ENCODE data around the gene NDUFAF8. TPM values are rescaled to one million over a fixed set of nuclear protein-coding genes. Genes with fewer than 3 reads are reported as not detected.

NDUFAF8 gene
- total RNA-seq, 1 experiment from 2014 or later, result 102 TPM

DNA sequence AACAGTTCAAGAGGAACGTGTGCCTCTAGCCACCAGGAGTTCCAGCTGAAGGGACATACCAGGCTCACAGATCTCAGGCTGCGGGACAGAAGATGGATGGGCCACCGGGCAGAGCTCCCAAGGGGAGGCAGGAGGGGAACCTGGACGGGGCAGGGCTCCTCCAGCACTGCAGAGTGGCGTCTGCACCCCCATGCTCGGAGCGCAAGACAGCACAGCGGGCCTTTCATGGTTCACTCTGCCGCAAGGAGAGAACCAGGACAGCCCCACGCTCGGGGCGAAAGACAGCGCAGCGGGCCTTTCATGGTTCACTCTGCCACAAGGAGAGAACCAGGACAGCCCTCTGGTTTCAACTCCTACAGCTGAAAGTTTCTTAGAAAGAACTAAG, 35.3 kb downstream of the NDUFAF8 start:
- ATAC-seq (no peak), DNase-seq (ENCODE audit: low read depth, low spot score) (no peak)
- CTCF ChIA-PET, result no interaction called here
- Histone ChIP-seq H3K9ac (ENCODE audit: low read length) (no peak overlapping the region), H3K9me2 (ENCODE audit: insufficient read depth) (no peaks in the 10 kb centered on the region), H3K27ac (ENCODE audit: low read depth, low read length) (no peak overlapping the region), H4K20me1 (ENCODE audit: insufficient read depth) (no peaks in the 10 kb centered on the region), H3K4me1 (ENCODE audit: control insufficient read depth in 1 of 2, insufficient read depth in 2 of 2, low read length in 2 of 2) (no peaks in the 10 kb centered on the region), H3K27me3 (ENCODE audit: insufficient read depth, low read length) (no peaks in the 10 kb centered on the region), H3K79me2 (ENCODE audit: insufficient read depth, low read length) (peaks cover 14% of the 10 kb centered on the region; the same call in 1 of the 2 replicates), H3K36me3 (ENCODE audit: control insufficient read depth in 1 of 2, insufficient read depth in 2 of 2, low read length in 2 of 2) (peaks cover 36 to 48% of the 10 kb centered on the region in 2 experiments; a peak in 3 of 4 replicates), H3K4me3 (replicated peaks in 1 of 2; ENCODE audit: low read depth in 1 of 2, low read length in 2 of 2) (no peak overlapping the region), H2AFZ (ENCODE audit: low read depth, low read length, poor library complexity, severe bottlenecking) (no peak overlapping the region), H3K9me3 (ENCODE audit: control insufficient read depth in 1 of 2, insufficient read depth in 1 of 2, low read depth in 1 of 2, low read length in 2 of 2) (no peaks in the 10 kb centered on the region), H3K4me2 (ENCODE audit: low read length) (no peak overlapping the region)
- TF ChIP-seq POLR2AphosphoS5 (IDR thresholded peaks at IDR 0.05; ENCODE audit: low read depth, low read length) (no peak), REST (IDR thresholded peaks at IDR 0.05; ENCODE audit: low read depth) (no peak), EZH2phosphoT487 (IDR thresholded peaks at IDR 0.05; ENCODE audit: borderline replicate concordance) (no peak), SP1 (IDR thresholded peaks at IDR 0.05; ENCODE audit: low read depth) (no peak), JUND (IDR thresholded peaks at IDR 0.05) (no peak), YY1 (IDR thresholded peaks at IDR 0.05; ENCODE audit: extremely low read depth, insufficient replicate concordance, low read depth, low read length) (no peak), SIN3A (IDR thresholded peaks at IDR 0.05; ENCODE audit: low read depth) (no peak), CTCF (IDR thresholded peaks at IDR 0.05 in 2 of 3, conservative IDR thresholded peaks at IDR 0.05 in 1 of 3; ENCODE audit: borderline replicate concordance in 1 of 3, insufficient read depth in 1 of 3, low read depth in 2 of 3, low read length in 2 of 3) (no peak), CBX3 (IDR thresholded peaks at IDR 0.05; ENCODE audit: low read depth) (no peak)
- TF ChIP-seq, protein P1, sequence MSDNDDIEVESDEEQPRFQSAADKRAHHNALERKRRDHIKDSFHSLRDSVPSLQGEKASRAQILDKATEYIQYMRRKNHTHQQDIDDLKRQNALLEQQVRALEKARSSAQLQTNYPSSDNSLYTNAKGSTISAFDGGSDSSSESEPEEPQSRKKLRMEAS (IDR thresholded peaks at IDR 0.05), result no peak
- no TSS peak for BruUV-seq (replicated peaks)
- RAD21 ChIA-PET (ENCODE audit: low non-redundant PET in 1 of 2, low total read pairs in 2 of 2, uncharacterized antibody in 2 of 2, unreplicated experiment in 2 of 2), result no interaction called here
- POLR2A ChIA-PET, result no interaction called here
- intact Hi-C loops (cut with micrococcal nuclease), result no loop called here

All from HCT116 (cell line).